Adrenal gland (tissue), 5 donors: Measurements from ENCODE around the gene ZMYM2.

Source experiments
- CTCF ChIP-seq, 6 experiments: fragments of 450-650 bp in 4 of 6; fragments of 200-600 bp in 2 of 6; sonication (generic) in 1 of 6; IDR thresholded peaks; 1 replicate in 5 of 6; 2 replicates in 1 of 6; pipeline versions ENCODE4 v1.5.1 to v1.8.0; 2016 to 2021; ENCODE audit warnings: antibody characterized with exemption in 6 of 6, mild to moderate bottlenecking in 2 of 6, moderate library complexity in 1 of 6
- POLR2A ChIP-seq, 2 donors: fragments of 450-650 bp; IDR thresholded peaks; one replicate each; pipeline ENCODE4 v1.6.1; 2017; ENCODE audit warnings: antibody characterized with exemption in 2 of 2, mild to moderate bottlenecking in 2 of 2, moderate library complexity in 1 of 2
- donor health status: DM: no; HTN: no; CAD: no.

DNA sequence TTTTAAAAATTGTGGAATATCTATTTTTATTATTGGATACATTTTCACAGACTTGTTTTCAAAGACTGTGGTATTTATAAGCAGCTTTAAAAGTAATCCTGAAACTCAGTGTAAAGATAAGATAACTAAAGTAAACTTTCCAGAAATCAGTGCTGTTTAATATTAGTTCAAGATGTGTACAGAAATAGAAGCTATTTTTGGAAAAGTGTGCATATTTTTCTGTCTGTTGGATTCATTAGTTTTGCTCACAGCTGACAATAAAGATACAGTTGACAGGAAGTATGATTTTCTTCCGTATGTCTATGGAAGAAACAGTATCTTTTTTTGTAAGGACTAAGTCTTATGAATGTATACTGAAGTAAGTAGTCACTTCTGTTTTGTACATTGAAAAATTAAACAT lies 116.4 kb downstream of the ZMYM2 start:
- TF ChIP-seq CTCF (IDR thresholded peaks at IDR 0.05) = no peak
- no peak for TF ChIP-seq POLR2A (IDR thresholded peaks at IDR 0.05)
